ENCODE measurements around the gene DRD2.

Gene DRD2

DNA sequence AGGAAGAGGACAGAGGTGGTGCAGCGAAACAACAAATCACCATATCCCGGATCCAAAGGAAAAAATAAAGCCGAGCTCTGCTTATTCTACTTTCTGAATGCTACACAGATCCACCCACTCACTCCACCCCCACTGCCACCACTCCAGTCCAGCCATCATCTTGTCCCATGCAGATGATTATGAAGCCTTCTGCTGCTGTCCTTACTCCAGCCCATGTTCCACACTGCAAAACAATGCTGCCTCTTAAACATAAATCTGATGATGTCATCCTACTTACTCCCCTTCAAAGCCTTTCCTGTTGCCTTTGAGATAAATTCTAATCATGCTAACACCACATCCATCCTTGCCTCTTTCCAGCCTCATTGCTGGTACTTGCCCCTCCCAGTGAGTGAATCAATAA is 6.5 kb upstream of the DRD2 start:
- no peak for DNase-seq

DNA sequence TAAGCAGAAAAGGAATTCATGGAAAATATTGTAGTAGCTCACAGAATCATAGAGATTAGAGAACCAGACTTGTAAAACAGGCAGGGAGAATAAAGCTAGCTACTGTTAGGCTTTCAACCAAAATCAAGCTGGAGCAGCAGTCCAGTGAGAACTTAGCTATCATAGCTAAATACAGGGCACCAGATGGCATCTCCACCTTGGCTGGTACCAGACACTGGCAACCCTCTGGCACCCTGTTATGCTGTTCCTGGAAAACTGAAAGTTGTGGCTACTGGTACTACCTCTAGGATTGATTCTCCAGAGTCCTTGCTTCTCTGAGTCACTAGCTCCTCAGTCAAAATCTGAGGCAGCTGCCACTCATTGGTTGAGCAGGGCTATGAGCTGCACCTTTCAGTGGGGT is 6.0 kb upstream of the DRD2 start:
- DNase-seq: no peak

DNA sequence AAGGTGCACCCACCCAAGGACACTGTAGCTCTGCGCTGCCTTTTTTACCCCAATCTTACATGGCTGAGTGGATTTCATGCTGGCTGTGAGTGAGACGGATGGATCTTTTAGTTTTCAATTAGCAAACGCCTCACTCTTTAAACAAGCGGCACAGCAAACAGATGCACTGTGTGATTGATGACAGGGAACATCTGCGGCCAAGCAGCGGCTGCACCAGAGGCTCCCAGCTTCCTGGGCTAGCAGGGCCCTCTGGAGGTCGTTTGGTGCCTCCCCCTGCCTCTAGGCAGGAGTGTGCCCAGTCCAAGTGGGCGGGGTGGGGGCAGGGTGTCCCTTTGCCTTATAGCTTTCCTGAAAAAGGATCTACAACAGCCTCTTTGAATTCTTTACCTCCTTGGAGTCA is 2.1 kb upstream of the DRD2 start:
- no peak for DNase-seq

DNA sequence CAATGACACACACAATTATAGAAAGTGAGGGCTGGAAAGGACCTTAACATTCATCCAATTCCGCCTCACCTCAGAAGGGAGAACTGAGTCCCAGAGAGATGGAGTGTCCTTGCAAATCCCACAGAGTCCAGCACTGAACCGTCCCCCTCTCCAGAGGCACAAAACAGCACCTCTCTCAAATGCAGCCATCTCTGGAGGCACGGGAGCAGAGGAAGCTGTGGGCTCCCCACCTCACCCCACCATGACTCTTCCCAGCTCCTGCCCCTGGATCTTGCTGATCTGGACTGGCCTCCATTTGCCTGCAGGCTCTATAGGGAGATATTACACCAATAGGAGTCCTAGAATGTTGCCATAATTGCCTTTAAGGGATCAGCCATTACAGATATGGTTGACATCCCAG is 1.4 kb upstream of the DRD2 start:
- DNase-seq: no peak

DNA sequence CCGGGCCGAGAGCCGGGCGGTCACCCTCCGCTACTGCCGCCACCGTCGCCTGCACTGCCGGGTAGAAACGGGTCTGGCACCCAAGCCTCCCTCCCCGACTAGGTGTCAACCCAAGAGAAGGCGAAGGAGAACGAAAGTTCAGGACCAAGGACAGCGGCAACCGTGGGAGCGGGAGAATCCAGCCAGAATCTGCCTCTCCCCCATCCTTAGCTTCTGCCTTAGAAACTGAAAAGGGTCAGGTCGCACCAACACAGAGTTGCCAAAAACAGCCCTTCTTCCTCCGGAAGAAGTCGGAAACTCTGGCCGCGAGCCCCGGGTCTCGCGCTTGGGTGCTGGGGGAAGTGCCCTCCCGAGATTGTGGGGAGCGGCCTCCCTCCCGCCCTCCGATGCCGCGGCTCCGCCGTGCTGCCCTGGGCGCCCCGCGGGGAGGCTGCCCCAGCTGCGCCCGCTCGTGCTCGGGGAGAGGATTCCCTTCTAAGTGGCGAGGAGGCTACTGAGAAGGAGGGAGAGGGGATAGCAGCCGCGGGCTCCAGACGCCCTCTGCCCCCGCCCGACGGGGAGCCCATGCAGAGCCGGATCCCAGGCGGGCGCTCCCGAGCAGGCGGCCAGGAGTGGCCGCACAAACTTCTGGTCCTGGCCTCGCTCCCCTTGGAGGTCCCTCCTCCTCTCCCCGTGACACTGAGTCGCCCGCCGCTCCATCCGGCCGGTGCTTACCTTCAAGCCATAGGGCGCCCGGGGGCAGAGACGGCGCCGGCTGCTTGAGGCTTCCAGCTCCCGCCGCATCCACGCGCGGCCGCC is 637 bp downstream of the DRD2 start:
- no peak for DNase-seq

DNA sequence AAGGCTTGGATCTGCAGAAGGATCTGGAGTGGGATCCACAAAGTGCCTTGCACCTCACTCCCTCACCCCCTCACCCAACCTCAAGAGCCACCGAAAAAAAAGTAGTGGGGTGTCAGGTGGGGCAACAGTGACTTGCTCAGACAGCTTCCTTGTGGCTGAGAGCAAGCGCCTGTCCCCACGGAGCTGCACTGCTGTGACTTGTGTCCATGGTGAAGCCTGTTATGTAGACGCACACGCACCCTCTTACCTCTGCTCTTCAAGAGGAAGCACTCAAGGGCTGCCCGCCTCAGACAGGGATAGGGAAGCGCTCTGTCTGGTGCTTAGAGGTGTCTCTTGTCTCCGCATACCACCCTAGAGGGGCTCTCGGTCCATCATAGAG is 1.2 kb downstream of the DRD2 start:
- no peak for DNase-seq

DNA sequence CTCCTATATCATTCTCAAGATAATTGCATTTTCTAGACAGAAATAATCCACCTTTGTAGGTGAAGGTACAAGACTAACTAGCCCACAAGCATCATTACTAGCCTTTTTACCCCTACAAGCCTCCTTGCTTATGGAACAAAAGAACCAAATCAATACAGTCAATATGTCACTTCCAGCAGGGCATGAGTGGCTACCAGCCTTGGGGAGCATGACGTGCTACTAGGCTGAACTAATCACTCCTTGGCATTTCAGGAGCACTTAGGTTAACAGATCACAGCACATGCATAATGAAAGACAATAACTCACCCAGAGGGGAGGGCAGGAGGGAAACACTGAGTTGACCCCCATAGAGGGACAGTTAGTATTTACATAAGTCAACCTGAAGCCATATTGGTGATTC is 2.7 kb downstream of the DRD2 start:
- DNase-seq: no peak

DNA sequence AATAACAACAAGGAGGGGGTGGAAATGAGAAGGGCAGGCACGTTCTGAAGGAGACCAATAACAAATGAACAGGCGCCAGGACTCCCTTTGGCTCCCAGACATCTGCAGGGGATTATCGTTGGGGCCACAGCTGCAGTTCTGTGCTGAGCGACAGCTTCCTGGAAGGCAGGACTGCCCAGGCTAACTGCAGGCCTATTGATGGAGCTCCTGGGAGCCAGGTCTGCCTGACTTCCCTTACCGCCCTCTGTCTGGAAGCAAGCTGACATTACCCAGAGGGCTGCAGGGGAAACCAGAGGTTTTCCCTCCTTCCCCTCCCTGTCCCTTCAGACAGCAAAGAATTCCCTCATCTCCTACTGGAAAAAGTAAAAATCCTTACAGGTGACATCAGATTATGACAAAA is 5.0 kb downstream of the DRD2 start:
- DNase-seq: no peak

DNA sequence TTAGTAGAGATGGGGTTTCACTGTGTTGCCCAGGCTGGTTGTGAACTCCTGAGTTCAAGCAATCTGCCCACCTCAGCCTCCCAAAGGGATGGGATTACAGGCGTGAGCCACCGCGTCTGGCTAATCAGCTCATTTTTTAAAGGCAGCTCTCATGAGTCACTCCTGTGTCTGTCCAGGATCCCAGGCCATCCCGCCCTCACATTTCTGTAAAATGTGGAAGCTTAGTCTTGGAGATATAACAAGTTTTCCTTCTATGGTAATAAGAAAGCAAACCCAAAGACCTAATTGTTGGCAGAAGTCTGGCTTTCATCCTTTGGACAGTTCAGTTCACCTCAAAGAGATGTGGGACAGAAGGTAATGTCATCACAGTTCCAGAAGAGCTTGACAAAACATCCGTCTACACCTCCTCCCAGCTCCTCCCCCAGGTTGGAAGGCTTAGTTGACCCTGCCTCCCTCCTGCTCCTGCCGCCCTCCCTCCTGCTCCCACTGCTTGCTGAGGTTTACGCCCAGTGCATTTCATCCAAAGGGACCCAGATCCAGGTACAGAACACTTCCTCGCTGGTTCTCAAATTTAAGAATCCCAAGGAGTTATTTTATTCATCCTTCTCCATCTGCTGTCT is 6.4 kb downstream of the DRD2 start:
- DNase-seq: no peak

DNA sequence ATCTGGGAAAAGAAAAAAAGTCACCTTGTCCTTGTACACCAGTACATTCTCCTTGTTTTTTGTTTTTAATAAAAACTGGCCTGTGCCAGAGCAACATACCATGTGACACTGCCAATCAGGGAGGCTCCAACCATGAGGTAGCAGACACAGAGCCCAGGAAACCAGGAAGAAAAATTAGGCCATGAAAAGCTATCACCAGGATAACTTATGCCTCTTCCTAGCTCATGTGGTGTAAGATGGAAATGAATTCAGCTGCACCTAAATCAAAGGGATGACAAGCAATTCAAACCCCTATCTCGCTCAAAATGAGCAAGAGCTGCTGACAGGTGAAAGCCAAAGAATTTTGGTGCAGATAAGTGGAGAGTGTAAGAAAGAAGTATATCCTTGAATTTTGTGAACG is 7.7 kb downstream of the DRD2 start:
- DNase-seq: no peak

DNA sequence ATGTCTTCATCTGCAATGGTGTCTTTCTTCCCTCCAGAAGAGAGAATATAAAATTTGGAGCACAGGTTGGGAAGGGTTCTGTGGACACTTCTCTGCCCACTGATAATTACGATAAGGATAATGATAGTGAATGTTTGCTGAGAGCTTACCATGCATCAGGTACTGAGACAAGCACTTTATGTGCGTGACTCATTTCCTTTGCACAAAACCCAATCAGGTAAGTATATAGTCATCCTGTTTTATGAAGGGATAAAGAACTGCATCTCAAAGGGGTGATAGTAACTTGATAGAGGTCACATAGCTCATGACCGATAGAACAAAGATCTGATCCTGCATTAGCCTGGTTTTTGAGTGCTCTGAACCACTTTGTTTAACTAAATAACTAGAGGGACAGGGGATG is 9.4 kb downstream of the DRD2 start:
- no peak for DNase-seq

DNA sequence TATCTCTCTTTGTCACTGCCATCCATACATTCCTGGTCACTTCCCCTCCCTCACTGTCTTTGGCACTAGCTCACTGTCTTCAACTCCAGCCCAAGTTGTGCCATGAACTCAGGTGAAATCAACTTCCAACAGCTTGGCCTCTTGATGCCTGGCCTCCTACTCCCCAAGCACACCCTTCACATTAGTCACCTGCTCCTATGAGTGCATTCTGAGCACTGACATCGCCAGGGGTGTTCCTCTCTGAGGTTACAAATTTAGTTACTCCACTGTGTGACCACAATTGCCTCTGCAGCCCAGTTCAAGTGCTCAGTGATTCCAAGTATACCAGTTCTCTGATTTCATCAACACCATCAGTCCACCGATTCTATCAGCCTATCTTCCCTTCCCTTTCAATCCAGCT is 10.8 kb downstream of the DRD2 start:
- DNase-seq: no peak

DNA sequence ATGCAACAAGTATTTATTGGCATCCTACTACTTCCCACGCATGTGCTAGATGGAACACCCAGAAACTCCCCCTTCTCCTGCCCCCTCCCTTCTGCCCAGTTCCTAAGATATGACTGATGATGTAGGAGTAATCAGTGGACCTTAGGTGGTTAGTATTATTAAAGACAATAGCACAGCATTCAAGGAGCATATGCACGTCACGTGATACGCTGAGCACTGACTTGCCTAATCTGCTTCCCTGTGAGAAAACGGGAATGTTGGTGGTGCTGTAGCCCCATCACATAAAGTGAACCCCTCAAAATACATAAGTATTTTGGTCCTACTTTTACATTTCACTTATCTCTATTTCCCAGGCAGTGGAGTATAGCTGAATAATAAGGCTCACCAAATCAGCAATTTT is 12.4 kb downstream of the DRD2 start:
- DNase-seq: no peak

DNA sequence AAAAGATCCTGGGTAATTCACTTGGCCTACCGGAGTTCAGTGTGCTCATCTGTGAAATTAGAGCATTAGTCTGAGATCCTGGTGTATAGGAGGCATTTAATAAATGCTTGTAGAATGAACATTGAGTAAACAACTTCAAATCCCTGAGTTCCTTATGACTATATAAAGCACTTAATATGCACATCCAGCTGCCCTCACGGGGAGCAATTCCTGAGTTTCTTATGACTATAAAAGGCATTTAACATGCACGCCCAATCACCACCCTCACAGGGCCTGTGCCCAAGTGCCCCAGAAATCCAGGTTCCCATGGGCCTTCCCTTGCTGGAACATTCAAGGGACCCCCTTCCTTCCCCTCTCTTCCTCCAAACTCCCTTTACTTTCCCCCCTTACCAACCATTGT is 13.6 kb downstream of the DRD2 start:
- no peak for DNase-seq

DNA sequence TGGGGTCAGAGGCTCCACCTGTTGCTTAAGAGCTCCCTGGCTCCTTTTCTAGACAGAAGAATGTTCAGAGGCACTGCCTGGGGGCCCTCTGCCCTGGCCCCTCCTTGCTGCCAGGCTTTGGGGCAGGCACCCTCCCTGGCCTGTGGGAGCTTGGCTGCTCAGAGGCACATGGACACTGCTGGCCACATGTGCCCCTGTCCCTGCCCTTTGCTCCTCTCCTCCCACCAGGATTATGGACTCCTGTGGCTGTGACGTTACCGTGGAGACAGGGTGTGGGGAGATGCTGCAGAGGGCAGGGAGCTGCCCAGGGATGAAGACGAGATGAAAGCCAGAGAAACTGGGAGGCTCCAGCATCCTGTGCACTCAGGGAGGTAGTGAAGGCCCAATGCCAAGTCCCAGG is 14.7 kb downstream of the DRD2 start:
- DNase-seq: no peak

DNA sequence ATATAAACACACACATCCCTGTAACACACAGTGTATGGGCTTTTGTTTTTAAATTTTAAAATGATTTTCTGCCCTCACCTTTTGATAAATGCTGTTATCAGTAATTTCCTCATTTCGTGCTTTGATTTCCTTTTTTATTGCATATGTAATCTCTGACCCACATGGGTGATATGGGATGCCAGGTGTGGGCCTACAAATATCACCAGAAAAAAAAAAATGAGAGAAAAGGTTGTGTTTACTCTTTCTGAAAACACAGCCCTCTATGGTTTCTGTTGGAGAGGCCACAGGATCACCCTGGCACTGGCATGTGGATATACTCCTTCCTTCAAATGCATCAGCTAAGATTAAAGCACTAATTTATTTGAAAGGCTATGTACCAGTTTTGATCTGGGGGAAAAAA is 17.0 kb downstream of the DRD2 start:
- DNase-seq: no peak

DNA sequence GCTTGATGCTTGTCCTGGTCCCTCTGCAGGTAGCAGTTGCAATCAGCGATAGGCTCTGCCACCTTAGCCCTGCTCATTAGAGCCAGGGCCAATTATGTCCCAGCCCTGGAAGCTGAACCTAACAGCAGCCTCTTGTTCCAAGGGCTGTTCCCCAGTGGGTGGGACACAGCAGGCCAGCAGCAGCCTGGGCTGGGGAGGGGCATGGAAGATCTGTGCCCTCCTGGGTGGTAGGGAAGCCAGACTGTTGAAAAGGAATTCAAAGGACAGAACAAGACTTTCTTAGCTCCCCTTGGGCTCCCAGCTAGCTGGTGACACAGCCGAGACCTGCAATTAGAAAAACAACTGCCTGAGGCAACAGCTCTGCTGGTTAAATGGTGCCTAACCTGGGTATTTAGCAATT is 17.4 kb downstream of the DRD2 start:
- no peak for DNase-seq

DNA sequence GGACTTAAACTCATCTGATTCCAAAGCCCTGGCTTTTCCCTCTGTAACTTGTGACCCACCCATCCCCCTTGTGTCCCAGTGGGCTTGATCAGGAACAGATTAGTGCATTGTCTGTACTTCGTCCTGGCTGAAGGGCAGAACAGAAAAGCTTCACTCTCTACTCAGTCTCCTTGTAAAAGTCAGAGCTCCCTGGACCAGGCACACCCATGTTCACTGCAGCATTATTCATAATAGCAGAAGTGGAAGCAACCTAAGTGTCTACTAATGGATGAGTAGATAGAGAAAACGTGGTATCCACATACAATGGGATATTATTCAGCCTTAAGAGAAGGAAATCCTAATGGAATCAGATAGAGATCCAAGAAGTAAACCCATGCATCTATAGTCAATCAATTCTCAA is 20.7 kb downstream of the DRD2 start:
- DNase-seq: no peak

DNA sequence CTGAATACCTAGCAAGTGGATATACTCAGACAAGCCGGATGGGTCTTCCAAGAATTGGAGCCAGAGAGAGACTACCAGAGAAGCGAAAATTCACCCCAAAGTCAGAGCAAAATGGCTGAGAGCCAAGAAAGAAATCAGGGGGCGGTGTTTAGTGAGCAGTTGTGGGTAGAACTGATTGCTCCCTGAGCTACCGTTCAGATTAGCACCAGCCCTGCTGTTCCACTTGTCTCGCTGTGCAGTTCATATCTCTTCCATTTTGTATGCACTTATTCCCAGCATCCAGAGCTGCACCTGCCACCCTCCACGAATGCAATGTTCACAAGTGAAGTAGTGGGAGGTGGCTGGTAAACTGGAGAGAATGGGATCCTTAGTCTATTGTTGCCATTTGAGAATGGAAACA is 25.5 kb downstream of the DRD2 start:
- no peak for DNase-seq

DNA sequence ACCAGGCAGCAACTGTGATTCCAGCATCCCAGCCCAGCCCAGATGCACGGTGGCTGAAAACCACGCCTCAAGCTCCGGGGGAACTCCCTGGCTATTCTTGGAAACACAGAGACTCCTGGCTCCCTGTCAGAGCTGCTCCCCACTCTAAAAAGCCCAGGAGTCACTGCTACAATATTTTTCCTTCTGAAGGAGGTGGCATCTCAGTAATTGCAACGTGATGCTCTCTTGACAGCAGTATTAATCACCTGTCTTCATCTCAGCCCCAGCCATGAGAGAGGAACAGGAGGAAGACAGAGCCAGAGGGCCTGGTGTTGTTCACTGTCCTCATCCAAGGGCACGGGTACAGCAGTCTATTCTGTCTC is 26.9 kb downstream of the DRD2 start:
- no peak for DNase-seq

DNA sequence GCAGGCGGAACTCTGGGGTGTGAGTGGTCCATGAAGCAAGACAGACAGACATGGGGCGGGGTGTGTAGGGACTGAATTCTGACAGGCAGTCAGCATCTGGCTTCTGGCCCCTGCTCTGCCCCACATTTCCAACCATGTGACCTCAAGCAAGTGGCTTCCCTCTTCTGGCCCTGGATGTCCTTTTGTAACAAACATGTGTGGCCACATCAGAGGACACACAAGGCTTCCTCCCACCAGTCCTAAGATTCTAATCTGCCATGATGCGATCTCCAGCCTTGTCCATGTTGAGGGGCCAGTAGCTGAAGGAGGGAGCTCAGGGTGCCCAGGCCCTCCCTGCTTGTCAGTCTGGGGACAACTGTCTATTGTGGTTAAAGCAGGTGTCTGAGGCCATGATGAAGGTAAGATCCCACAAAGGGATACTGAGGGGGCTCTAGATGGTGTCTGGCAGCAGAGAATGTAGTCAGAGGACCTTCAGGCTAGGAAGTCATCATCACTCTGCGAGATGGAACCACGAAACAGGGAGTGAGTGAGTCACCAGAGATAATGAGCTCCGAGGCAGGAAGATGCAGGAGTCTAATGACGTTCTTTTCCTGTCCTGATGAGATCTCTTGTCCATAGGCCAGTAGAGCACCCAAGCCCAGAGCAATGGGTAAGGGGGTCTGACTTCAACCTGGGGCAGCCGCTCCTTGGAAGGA is 27.4 kb downstream of the DRD2 start:
- DNase-seq: no peak

DNA sequence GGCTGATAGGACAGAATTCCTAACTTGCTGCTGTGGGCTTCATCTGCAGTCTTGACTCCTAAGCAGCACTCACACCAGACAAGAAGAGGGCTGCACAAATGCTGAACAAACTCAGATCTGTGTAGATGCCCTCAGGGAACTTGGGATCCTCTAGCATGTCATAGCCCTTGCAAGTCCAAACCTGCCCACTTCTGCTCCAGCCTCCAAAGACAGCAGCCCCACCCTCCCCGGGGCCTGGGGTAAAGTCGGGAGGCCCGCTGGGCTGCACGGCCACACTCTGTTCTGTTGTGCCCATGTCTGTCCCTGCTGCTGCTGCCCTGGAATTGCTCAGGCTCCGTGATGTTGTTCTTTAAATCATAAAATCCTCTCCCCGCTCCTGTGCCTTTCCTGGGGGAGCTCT is 28.3 kb downstream of the DRD2 start:
- no peak for DNase-seq

DNA sequence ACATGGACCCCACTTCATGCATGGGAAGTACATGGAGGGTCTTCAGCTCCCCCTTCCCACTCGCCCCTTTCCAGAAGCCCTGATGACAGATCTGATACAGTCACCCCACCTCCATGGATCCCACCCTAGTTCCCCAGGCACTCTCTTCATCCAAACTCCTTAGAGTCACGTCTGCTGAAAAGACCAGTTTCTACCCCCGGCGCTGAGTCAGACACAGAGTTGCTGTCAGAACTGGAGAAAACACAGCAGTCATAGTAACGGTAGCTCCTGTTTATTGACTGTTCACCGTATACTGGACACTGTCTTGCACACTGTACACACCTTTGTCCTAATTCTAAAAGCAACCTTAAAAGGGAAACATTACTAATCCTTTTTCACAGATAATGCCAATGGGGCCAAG is 29.1 kb downstream of the DRD2 start:
- DNase-seq: no peak

DNA sequence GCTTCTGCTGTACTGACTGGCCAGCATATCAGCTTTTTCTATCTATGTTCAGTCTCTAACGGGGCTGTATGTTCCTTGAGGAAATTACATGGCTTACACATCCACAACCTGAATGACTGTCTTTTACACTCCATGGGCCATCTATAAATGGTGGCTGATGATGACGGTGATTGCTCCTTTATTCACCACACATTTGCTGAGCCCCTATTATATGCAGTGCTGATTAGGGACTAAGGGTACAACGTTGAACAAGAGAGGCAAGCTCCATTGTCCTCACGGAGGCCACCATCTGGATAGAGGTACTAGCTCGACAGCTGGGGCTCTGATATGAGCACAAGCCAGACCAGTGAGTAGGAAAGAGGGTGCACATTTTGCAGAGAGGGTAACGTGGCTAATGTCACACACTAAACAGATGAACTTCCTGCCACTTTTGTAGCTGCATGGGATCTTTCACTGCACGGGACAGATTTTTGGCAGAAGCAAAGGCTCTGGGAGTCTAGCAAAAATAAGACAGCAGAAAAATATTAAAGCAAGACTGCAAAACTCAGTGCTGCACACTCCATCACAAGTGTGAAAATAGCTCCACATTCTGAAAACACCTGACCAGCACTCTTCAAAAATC is 30.6 kb downstream of the DRD2 start:
- DNase-seq: no peak

Measured in activated gamma-delta T cell (primary cell).